Neural progenitor cell (in vitro differentiated cells): ENCODE measurements around the gene GMPPA. TPM values are rescaled to one million over a fixed set of nuclear protein-coding genes. Genes with fewer than 3 reads are reported as not detected.

ENCODE experiments used
- DNase-seq: peaks from one replicate; pipeline ENCODE4 v3.0.0-alpha.2; 2016; ENCODE audit warnings: low spot score
- H2AFZ ChIP-seq: fragments of 200-600 bp; sonication (generic); replicated peaks from 2 replicates; pipeline ENCODE4 v1.6.1; 2016; ENCODE audit warnings: antibody characterized with exemption
- H3F3A ChIP-seq: fragments of 200-600 bp; sonication (generic); 2 replicates; pipeline ENCODE4 v1.6.1; 2016; ENCODE audit warnings: antibody characterized with exemption, low read depth
- H3K27ac ChIP-seq: fragments of 200-600 bp; sonication (generic); 2 replicates; pipeline ENCODE4 v1.5.1; 2016; ENCODE audit warnings: mild to moderate bottlenecking
- H3K27me3 ChIP-seq: fragments of 200-600 bp; sonication (generic); 2 replicates; pipeline ENCODE4 v1.6.1; 2016; ENCODE audit warnings: mild to moderate bottlenecking, moderate library complexity
- H3K36me3 ChIP-seq: fragments of 200-600 bp; sonication (generic); 2 replicates; pipeline ENCODE4 v1.5.1; 2016
- H3K4me1 ChIP-seq: fragments of 200-600 bp; sonication (generic); 2 replicates; pipeline ENCODE4 v1.6.1; 2016; ENCODE audit warnings: mixed run types
- H3K4me2 ChIP-seq: fragments of 200-600 bp; sonication (generic); 2 replicates; pipeline ENCODE4 v1.6.1; 2016
- H3K4me3 ChIP-seq: fragments of 200-600 bp; sonication (generic); 2 replicates; pipeline ENCODE4 v1.5.1; 2016
- H3K79me2 ChIP-seq: fragments of 200-600 bp; sonication (generic); 2 replicates; pipeline ENCODE4 v1.6.1; 2016; ENCODE audit warnings: low read depth
- H3K9ac ChIP-seq: fragments of 200-600 bp; sonication (generic); 2 replicates; pipeline ENCODE4 v1.6.1; 2016
- H3K9me3 ChIP-seq: fragments of 200-600 bp; sonication (generic); 2 replicates; pipeline ENCODE4 v1.5.1; 2016; ENCODE audit warnings: low read depth
- H4K20me1 ChIP-seq: fragments of 200-600 bp; sonication (generic); 2 replicates; pipeline ENCODE4 v1.6.1; 2016; ENCODE audit warnings: low read depth
- H3K27ac Mint-ChIP-seq: 3 replicates; pipeline ENCODE4 v1.8.0; 2021; ENCODE audit warnings: mixed read lengths
- H3K27me3 Mint-ChIP-seq: 2 replicates; pipeline ENCODE4 v1.8.0; 2022; ENCODE audit warnings: low read depth, mild to moderate bottlenecking, inconsistent platforms, moderate library complexity, mixed read lengths; ENCODE audit not compliant: insufficient read depth
- H3K36me3 Mint-ChIP-seq: 3 replicates; pipeline ENCODE4 v1.8.0; 2021; ENCODE audit warnings: mixed read lengths
- H3K4me1 Mint-ChIP-seq: 3 replicates; pipeline ENCODE4 v1.8.0; 2021; ENCODE audit warnings: mixed read lengths
- H3K4me3 Mint-ChIP-seq: 3 replicates; pipeline ENCODE4 v1.8.0; 2021; ENCODE audit warnings: mild to moderate bottlenecking, moderate library complexity, mixed read lengths
- H3K9me3 Mint-ChIP-seq: 3 replicates; pipeline ENCODE4 v1.8.0; 2020; ENCODE audit warnings: mixed read lengths
- CTCF ChIP-seq: fragments of 200-600 bp; sonication (generic); IDR thresholded peaks from 2 replicates; pipeline ENCODE4 v1.5.1; 2017; ENCODE audit warnings: antibody characterized with exemption, mild to moderate bottlenecking
- EZH2 ChIP-seq: fragments of 200-600 bp; sonication (generic); IDR thresholded peaks from 2 replicates; pipeline ENCODE4 v1.6.1; 2017; ENCODE audit warnings: antibody characterized with exemption, mild to moderate bottlenecking, moderate library complexity
- EZH2phosphoT487 ChIP-seq: fragments of 200-600 bp; sonication (generic); IDR thresholded peaks from 2 replicates; pipeline ENCODE4 v1.6.1; 2017; ENCODE audit warnings: antibody characterized with exemption
- total RNA-seq: library from RNA; depleted of rRNA; stranded (reverse); fragments of >200 nt; gene quantifications from 2 replicates; pipeline ENCODE4 v1.2.3, GENCODE V29; 2015; ENCODE audit warnings: low replicate concordance

Gene GMPPA
- total RNA-seq, 1 donor from 2014 or later, result 49.3 TPM

GRCh38 chr2:219480004-219480403 is 18.7 kb upstream of the GMPPA start:
- Histone ChIP-seq H3K27me3 (peaks cover 48% of the 10 kb centered on the region), H3K4me2 (no peak overlapping the region), H3K4me1 (peaks cover 15% of the 10 kb centered on the region), H3F3A (no peaks in the 10 kb centered on the region), H3K9me3 (no peaks in the 10 kb centered on the region), H3K4me3 (no peak overlapping the region), H3K27ac (no peak overlapping the region), H3K36me3 (no peaks in the 10 kb centered on the region), H2AFZ (no peak overlapping the region), H3K79me2 (no peaks in the 10 kb centered on the region), H3K9ac (no peak overlapping the region), H4K20me1 (peaks cover 25% of the 10 kb centered on the region)
- peaks cover 25% of the 10 kb centered on the region for H3K27me3 Mint-ChIP-seq
- H3K4me1 Mint-ChIP-seq, result peaks cover 31% of the 10 kb centered on the region
- no peak overlapping the region for H3K4me3 Mint-ChIP-seq
- peaks cover 3% of the 10 kb centered on the region for H3K36me3 Mint-ChIP-seq
- no peak for DNase-seq
- H3K9me3 Mint-ChIP-seq, result no peaks in the 10 kb centered on the region
- TF ChIP-seq EZH2 (no peak), EZH2phosphoT487 (no peak), CTCF (no peak)
- no peak overlapping the region for H3K27ac Mint-ChIP-seq

- no peak overlapping the region for H3K27ac Mint-ChIP-seq
- Histone ChIP-seq H4K20me1 (peaks cover 41% of the 10 kb centered on the region), H3K4me3 (no peak overlapping the region), H3K4me1 (peaks cover 27% of the 10 kb centered on the region), H3K36me3 (no peaks in the 10 kb centered on the region), H3K27ac (no peak overlapping the region), H3K79me2 (no peaks in the 10 kb centered on the region), H3K4me2 (no peak overlapping the region), H3K9me3 (no peaks in the 10 kb centered on the region), H2AFZ (no peak overlapping the region), H3F3A (peaks cover 18% of the 10 kb centered on the region), H3K27me3 (peaks cover 76% of the 10 kb centered on the region), H3K9ac (no peak overlapping the region)
- H3K4me3 Mint-ChIP-seq, result peak overlapping the region; percentile 42
- peaks cover 37% of the 10 kb centered on the region for H3K27me3 Mint-ChIP-seq
- no peaks in the 10 kb centered on the region for H3K9me3 Mint-ChIP-seq
- DNase-seq, result no peak
- peaks cover 34% of the 10 kb centered on the region for H3K4me1 Mint-ChIP-seq
- no peak for TF ChIP-seq EZH2
- TF ChIP-seq EZH2phosphoT487, result no peak
- TF ChIP-seq CTCF, result no peak
- peaks cover 3% of the 10 kb centered on the region for H3K36me3 Mint-ChIP-seq
These were observed 15.9 kb upstream of the GMPPA start for GRCh38 chr2:219482674-219483405.

GRCh38 chr2:219483451-219484342 is 15.0 kb upstream of the GMPPA start:
- Mint-ChIP-seq H3K27me3 (peaks cover 37% of the 10 kb centered on the region), H3K9me3 (no peaks in the 10 kb centered on the region), H3K27ac (no peak overlapping the region), H3K4me3 (peak overlapping the region; percentile 62), H3K36me3 (peaks cover 3% of the 10 kb centered on the region), H3K4me1 (peaks cover 31% of the 10 kb centered on the region)
- Histone ChIP-seq H3K4me1 (peaks cover 27% of the 10 kb centered on the region), H3K36me3 (no peaks in the 10 kb centered on the region), H3F3A (peaks cover 18% of the 10 kb centered on the region), H4K20me1 (peaks cover 41% of the 10 kb centered on the region), H3K4me2 (peak overlapping the region; percentile 87), H3K79me2 (no peaks in the 10 kb centered on the region), H3K27ac (no peak overlapping the region), H3K4me3 (peak overlapping the region; percentile 35), H2AFZ (no peak overlapping the region), H3K9me3 (no peaks in the 10 kb centered on the region), H3K27me3 (peaks cover 71% of the 10 kb centered on the region), H3K9ac (no peak overlapping the region)
- TF ChIP-seq CTCF (no peak), EZH2phosphoT487 (no peak), EZH2 (no peak)
- DNase-seq, result peak; percentile 26
